ENCODE results near the gene ABCC8. TPM values are rescaled to one million over a fixed set of nuclear protein-coding genes. Genes with fewer than 3 reads are reported as not detected.

The ABCC8 gene
- total RNA-seq, 1 experiment from 2014 or later = not detected

DNA sequence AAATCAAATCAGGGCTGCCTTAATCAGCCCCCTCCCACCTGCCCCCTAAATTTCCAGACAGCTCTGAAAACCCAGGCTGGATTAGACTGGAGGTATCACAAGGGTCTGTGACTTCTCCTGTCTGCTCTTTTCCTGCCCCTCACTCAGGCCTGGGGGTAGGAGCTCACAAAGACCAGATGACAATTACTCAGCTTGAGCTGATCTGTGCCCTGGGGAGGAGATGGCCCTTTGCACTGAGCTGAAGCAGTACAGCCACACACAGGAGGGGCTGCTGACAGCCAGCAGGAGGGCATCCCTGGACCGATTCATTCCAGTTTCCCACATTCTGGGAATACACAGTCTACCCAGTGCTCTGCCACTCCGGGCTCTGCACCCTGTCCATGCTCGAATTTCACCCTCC, 4.2 kb downstream of the ABCC8 start:
- no peak for DNase-seq (ENCODE audit: low spot score)

GRCh38 chr11:17471501-17471900, 5.1 kb downstream of the ABCC8 start:
- no peak for DNase-seq (ENCODE audit: low spot score)

DNA sequence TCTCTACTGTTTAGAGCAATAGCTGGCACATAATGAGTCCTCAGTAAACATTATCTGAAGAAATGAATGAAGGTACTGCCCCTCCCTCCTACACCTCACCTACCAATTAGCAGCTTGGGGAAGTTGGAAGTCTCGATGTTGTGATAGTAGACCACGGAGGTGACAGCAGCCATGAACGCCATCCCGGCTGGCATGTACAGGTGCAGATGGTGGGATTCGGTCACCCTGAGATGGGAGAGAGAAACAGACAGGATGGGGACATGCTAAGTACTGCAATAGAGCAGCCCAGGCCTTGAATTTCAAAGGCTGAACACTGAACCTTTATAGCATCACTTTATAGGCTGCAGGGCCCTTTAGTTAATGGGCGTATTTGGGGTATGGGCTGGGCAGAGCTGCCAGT, 6.6 kb downstream of the ABCC8 start:
- no peak for DNase-seq (ENCODE audit: low spot score)

DNA sequence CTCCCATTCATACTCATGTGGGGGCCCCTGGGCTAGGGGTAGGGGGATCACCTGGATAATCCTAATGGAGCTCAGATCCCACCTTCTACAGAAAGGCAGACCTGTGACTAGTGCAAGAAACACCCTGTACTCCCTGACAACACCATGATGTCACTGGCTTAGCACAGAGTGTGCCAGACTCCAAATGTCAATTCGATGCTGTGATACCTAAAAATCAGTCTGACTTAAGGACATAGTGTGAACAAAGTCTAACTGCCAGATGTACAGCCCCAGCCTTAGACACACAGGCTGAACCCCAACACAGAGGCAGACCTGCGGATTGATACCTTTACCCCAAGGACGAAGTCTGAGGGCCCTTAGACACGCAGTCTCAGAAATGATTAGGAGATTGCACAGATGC, 8.5 kb downstream of the ABCC8 start:
- DNase-seq (ENCODE audit: low spot score) = no peak

DNA sequence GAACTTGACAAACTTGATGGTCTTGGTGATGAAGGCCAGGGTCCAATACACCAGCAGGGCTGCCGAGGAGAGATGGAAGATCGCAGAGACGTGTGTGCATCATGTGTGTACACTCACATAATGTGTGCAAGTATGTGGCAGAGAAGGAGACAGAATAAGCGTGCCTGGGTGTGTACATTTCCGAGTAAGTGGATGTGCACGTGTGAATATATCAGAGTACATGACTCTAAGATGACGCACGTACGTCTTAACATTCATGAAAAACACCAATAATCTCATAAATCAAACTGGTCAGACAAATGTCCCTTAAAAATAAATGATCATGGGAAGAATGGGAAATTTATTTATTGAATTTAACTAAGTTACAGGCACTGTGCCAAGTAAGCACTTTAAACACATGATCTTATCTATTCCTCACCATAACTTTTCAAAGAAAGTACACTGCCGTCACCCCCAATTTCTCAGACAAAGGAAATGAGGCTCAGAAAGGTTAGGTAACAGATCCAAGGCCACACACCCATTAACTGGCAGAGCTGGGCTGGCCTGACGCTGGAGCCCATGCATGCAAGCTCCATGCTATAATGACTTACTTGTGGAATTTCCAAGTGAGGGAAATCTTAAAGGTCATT, 13.0 kb downstream of the ABCC8 start:
- DNase-seq (ENCODE audit: low spot score) = no peak

DNA sequence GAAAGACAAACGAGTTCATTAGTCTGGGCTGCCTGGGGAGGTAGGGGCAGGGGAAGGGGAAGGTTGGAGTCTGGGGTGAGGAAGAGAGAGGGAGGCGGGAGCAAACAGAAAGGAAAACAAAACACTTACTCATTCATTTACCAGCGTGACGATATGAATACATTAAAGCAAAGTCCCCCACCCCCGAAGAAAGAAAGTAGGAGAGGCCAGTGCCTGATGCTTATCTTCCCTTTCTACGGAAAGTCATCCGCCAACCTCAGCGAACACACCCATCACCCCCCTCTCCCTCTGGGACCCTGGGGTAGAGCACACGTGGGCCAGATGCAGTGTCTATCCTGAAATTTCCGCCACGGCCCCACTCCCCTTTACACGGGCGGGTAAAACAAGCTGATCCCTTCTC, 13.7 kb downstream of the ABCC8 start:
- DNase-seq (ENCODE audit: low spot score) = no peak

GRCh38 chr11:17460406-17460805, 16.2 kb downstream of the ABCC8 start:
- DNase-seq (ENCODE audit: low spot score) = no peak

DNA sequence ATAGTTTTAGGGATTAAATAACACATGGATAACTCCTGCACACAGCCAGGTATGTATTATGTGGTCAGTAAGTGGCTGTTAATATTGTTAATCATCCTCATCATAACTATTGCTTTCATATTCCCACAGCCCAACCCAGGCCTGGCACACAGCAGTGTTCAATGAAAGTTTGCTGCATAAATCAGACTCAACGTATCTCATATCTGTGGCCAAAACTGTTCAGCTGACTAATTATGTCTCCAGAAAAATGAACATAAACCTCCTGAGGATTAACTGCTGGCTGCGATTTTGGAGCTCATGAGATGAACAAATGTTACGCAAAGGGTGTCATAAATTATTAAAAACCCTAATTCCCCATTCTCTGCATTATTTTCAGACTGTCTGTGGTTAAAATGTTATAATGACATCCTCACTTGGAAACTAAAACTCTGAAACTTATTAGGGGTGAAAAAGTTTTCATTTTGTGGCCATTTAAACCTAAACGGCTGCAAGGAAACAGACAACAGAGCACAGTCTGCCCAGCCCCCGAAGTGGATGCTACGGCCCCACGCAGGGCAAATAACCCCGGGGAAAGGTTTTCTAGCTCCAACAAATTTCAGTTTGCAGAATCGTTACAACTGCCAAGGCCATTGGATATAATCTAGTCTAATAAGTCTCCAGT, 17.3 kb downstream of the ABCC8 start:
- DNase-seq (ENCODE audit: low spot score) = no peak

- DNase-seq (ENCODE audit: low spot score) = no peak
Measured at GRCh38 chr11:17458268-17458667, 18.4 kb downstream of the ABCC8 start.

- no peak for DNase-seq (ENCODE audit: low spot score)
Measured at GRCh38 chr11:17457396-17458173, 19.1 kb downstream of the ABCC8 start.

DNA sequence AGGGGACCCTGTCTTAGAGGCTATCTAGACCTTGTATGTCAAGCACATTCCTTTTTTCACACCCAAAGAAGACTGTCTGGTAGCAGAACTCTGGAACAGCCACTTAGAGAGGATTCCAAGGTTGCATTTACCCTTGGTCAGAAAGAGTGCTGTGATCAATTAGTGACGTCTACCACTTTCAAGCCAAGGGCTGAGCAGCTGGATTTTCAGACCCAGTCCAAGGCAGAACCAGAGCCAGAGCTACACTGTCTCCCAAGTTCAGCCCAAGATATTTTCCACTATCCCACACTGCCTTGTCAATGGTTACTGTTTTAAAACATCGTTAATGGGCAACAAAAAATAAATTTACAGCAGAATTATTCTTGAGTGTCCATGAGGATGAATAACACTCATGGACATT, 24.0 kb downstream of the ABCC8 start:
- DNase-seq (ENCODE audit: low spot score) = no peak

DNA sequence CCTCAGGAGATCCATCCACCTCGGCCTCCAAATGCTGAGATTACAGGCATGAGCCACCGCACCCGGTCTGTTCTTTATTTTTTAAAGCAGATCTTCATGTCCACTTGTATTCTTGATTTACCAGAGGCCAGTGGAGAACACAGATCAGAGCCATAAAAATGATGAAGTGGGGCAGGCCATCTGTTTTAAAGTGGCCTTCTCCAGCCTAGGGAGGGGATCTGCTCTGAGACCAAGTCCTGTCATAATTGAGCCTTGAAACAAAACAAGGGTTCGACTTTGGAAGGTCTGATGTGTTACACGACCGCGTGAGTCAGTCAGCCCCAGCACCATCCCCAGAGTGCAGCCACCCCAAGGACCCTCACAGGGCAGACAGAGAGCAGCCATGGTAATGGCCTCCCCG, 27.5 kb downstream of the ABCC8 start:
- DNase-seq (ENCODE audit: low spot score) = no peak

GRCh38 chr11:17446482-17446881, 30.2 kb downstream of the ABCC8 start:
- DNase-seq (ENCODE audit: low spot score) = no peak

- no peak for DNase-seq (ENCODE audit: low spot score)
Measured at GRCh38 chr11:17445240-17445795, 31.3 kb downstream of the ABCC8 start.

DNA sequence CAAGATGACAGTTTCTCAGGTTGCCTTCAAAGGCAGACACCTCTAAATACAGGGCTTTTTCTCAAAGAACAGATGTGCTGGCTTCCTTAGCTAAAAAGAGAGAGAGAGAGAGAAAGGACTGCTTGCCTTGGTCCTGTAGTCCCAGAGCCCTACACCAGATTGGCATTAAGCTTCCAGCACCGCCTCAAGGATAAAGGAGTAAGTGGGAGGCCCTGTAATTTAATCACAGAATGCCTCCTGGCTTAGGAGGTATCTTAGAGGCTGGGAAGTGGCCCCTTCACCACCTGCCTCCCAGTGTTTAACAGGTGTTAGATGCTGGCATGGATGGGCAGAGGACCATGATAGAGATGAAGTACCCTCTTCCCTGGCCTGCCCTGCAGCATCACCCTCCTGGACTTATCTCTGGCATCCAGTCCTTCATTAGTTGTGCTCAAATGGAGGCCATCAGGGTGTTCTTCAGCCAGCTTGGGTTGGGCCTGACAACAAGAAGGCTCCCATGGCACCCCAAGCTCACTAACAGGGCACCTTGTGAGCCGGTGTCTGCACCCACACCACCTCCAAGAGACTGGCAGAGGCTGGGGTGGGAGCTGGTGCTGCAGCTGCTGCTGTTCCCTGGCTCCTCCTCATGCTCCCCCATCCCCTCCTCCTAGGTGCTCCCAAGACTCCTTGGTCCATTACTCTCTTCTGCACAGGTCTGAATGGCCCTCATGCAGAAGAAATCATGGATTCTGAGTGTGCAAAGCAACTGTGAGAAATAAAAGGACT, 32.5 kb downstream of the ABCC8 start:
- no peak for DNase-seq (ENCODE audit: low spot score)

GRCh38 chr11:17443423-17443822, 33.2 kb downstream of the ABCC8 start:
- no peak for DNase-seq (ENCODE audit: low spot score)

DNA sequence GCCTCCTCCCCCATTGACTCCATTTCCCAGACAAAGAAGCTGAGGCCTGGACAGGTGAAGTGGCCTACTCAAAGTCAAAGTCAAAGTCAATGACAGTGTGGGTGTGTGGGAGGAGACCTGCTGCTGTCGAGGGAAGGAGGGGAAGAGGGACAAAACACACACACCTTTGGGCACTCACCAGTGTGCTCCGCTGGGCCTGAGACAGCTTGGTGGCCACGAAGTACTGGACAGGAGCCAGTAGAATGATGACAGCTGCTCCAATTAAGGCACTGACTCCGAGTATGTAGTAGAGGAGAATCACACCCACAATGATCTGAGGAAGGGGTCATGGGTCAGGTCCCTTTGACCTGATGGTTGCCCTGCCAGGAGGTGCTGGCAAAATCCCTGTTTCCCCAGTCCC, 33.6 kb downstream of the ABCC8 start:
- no peak for DNase-seq (ENCODE audit: low spot score)

GRCh38 chr11:17439316-17439782, 37.3 kb downstream of the ABCC8 start:
- DNase-seq (ENCODE audit: low spot score) = no peak

GRCh38 chr11:17437366-17437765, 39.3 kb downstream of the ABCC8 start:
- no peak for DNase-seq (ENCODE audit: low spot score)

DNA sequence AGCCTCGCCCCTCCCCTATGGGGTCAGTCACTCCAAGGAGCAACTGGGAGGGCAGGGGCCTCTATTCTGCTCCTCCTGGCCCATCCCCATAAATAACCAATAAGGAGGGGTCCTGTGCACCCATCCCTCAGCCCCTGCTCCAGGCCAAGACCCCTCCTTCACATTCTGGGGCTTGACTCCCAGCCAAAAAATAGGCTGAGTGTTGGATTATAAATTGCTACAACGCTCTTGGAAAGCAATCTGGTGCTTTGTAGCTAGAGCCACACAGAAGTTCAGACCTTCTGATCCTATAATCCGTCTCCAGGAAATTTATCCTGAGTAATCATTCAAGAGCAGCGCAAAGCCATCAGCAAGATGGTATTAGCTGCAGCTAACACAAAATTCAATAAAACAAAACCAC, 42.5 kb downstream of the ABCC8 start:
- no peak for DNase-seq (ENCODE audit: low spot score)

GRCh38 chr11:17432002-17432401, 44.6 kb downstream of the ABCC8 start:
- no peak for DNase-seq (ENCODE audit: low spot score)

- no peak for DNase-seq (ENCODE audit: low spot score)
Measured at GRCh38 chr11:17431139-17431538, 45.5 kb downstream of the ABCC8 start.

All from A172 (cell line).